ENCODE results near the gene CSAG1.
"Not testable (repeated sequence)": the region's sequence is repeated elsewhere in the genome, so short reads cannot be mapped to it uniquely, and the experiment has no call there.

CSAG1 gene

GRCh38 chrX:152697952-152698931 is 35.3 kb downstream of the CSAG1 start, which contains the start of gene MAGEA3:
MAGEA3 (plus strand) TSS chrX:152698794; CDS start chrX:152700833, 2,039 bp downstream.
- DNase-seq (ENCODE audit: low spot score), result not testable (repeated sequence)

DNA sequence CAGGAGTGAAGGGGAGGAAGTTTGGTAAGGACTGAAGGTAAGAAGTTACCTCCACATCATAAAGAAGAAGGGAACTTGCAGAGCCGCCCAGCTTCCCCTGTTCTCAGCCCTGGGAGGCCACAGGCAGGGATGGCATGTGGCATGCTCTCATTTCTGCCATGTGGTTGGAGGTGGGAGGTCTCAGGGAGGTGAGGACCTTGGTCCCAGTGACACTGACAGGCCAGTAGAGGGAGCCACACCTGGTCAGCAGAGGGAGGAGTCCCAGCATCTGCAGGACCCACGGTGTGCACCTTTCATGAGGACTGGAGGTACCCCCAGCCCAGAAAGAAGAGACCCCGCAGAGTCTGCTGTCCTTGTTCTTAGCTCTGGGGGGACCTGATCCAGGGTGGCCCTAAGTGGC is 52.5 kb downstream of the CSAG1 start:
- not testable (repeated sequence) for DNase-seq (ENCODE audit: low spot score)
